ENCODE results near the gene VPS13D.
A peak's percentile ranks its signal among the peaks of the same experiment; 100 is the strongest.

Gene VPS13D

DNA sequence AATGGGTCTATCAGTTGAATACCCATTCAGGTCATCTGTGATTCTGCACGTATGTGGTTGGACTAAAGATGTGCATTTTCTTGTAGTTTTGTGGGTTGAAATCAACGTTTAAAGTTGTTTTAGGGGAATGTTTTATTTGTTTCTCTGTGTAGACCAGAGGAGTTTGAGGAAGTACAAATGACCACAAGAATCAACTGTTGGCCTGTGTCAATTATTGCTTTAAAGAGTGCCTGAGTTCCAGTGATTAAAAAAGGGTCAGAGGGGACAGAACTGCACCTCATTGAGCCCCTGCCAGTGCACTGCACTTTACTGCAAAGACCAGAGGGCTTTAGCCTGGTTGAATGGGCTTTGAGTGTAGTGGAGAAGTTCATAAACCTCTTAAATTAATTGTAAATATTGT lies 190.3 kb downstream of the VPS13D start:
- DNase-seq (ENCODE audit: low read depth, low spot score), result no peak

DNA sequence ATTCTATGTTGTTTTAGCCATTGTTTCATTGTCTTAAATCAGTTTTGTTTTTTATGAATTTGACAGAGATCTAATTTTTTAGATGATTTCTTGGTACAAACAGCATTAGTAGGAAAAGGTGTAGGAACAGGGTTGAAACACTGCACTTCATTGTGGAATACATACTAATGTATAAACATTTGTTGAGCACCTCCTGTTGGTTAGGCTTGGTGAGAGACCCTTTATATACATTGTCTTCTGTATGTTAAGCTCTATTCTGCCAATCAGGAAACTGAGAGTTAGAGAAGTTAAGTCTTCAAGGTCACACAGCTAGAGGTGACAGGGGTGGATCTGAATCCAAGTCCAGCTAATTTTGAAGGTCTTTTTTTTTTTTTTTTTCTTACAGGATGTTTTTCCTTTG lies 192.7 kb downstream of the VPS13D start:
- DNase-seq (ENCODE audit: low read depth, low spot score), result no peak

DNA sequence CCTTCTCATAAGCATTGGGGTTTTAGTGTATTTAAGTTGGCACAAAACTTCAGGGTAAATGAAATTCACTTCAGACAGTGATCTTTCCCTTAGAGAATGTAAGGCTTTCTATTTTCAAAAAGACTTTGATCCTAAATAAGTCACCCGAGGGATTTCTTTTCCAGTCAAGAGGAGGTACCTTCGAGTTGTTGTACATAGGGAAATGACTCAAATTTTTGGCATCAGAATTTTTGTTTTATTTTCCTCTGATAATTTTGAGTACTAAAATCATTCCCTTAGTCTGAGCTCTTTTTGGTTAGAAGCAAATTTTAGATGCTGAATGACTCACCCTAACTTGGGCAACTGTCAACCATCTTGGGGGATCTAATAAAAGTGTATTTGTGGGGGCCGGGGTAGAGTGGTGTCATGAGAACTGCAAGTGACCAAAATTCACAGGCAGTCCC lies 194.3 kb downstream of the VPS13D start:
- no peak for DNase-seq (ENCODE audit: low read depth, low spot score)

DNA sequence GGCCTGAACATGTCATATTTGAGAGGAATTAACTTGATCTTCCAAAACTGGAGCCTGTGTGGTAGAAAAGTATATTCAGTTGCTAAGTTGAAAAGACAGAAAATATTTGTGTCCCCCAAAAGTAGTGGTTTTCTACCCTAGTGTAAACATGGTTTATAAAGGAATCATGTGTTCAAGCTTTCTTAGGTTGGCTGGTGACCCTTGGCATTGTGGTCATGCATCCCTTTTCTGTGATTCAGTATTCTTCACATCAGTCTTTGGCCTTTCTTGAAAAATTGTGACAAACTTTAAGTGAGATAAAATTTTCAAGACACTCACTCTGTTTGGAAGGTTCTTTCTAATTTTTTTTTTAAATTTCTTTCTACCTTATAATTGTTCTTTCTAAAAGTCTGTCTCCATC lies 195.0 kb downstream of the VPS13D start:
- DNase-seq (ENCODE audit: low read depth, low spot score), result no peak

DNA sequence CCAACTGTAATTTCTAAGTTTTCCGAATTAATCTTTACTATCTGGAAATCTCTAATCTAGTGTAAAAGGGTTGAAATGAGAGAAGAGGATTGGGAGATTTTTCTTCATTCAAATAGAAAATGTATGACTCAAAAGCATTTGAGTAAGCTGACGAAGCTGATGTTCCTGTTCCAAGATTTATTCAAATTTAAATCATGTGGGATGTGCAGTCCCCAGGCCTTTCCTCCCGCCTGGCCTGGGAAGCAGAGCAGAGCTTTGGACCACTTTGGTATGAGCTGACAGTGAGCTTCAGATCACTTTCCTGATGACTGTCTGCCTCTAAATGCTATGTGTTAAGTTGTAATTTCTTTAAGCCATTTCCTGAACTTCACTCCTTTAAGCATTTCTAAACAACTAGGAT lies 196.2 kb downstream of the VPS13D start:
- no peak for DNase-seq (ENCODE audit: low read depth, low spot score)

DNA sequence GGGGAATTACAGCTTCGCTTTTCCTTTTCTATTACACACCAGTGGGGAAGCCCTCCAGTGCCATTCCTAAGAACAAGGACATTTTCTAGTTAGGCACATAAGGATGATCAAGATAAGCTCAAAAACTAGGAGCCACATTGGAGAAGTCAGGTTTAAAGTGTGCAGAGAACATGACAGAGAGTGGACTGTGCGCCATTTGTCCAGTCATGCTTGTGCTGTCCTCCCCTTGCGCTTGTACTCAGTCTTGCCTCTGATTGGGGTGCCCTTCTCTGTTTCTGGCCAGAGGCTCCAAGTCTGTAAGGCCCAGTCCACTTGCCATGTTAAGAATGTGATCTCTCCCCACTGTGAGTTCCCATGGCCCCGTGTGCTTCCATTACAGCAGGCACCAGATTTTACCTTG lies 198.5 kb downstream of the VPS13D start:
- DNase-seq (ENCODE audit: low read depth, low spot score), result no peak

DNA sequence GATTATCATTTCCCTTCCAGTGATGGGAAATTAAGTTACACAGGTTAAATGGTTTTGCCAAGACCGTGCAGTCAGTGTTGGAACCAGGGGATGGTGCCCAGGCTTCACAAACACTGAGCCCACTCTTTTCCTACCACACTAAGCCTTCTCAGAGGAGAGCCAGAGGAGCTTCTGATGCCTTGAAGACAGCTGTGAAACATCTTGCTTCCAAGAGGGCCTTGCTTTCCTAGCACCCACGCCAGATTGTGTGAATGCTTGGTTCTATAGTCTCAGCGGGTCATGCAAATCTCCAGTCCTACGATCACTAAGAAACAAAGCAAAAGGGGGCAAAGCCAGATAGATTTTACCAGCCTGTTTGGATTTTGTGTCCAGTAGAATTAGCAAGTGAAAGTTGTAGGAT lies 200.7 kb downstream of the VPS13D start:
- no peak for DNase-seq (ENCODE audit: low read depth, low spot score)

DNA sequence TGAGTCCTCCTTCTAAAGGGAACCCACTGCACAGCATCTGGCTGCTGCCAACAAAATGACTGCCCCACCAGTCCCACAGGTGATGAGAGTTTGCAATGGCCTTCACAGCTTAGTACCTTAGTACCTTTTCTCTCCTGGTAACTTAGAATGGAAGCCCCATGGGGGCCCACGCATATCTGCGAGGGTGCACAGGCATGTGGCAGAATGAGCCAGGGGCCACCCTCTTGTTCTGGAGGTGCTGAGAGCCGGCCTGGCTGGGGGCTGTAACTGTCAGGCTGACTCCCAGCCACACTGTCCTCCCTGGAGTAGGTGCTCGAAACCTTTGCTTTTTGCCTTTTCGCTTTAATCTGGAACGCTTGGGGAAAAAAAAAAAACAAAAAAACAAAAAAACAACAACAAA lies 203.1 kb downstream of the VPS13D start:
- no peak for DNase-seq (ENCODE audit: low read depth, low spot score)

DNA sequence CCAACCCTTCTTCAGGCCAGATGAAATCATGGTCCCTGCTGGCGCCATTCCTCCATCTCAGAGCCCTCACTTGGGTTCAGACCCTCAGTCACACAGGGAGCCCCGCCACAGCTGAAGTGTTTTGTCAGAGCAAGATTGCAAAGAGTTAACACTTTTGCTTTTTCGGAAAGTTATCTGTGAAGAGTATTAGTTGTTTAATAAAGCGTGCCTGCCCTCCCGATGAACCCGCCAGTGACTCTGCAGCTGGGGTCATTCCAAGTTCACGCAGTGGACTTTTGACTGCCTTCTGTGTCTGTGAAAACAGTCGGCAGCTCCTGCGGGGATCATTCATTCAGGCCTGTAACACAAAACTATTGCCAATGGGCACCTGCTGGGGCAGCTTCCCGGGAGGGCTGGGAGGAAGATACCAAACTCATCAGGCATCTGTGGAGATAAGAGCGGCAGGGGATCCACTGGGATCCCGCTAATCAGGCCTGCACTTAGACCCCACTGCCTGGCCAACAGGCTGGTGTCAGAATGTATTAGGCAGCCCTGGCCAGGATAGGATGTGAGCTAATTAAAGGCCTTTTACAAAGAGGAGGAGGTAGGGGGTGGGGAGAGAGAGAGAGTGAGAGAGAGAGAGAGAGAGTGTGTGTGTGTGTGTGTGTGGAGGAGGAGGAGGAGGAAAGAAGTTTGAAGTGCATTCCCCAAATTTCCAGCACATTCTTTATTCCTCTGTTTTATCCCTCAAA lies 203.7 kb downstream of the VPS13D start:
- DNase-seq (ENCODE audit: low read depth, low spot score), result peak; percentile 72

DNA sequence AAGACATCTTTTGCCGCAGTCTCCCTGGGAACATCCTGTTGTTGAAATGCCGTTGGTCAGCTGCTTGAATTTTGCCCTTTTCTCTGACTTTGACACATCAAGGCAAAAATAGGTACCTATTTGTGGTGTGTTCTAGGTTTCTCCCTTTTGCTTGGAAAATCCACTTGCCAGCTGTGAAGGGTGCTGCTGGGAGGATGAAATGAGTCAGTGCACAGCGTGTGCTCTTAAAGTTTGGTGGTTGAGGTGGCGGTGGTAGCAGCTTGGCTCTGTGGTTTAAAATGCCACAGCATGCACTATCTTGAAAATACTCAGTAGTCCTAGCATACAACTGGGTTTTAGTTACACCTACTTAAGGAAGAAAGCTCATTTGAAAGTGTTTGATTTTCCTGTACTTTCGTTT lies 204.3 kb downstream of the VPS13D start:
- DNase-seq (ENCODE audit: low read depth, low spot score), result no peak

DNA sequence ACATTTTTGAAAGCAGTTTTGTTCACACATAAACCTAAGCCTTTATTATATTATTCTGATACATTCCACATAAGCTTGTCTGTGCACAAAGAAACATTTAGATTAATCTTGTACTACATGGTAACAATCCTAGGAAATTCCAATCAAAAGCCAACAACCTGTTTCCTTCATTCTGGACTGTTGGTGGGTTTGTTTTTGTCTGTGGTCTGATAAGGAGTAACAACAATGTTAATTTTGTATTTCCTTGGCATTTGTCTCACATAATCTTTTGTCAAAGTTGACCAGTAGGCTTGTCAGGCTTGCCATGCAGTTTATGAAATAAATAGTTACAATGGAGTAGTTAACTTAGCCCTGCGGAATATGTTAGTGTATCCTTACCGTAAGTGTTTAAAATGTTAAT lies 204.9 kb downstream of the VPS13D start:
- no peak for DNase-seq (ENCODE audit: low read depth, low spot score)

DNA sequence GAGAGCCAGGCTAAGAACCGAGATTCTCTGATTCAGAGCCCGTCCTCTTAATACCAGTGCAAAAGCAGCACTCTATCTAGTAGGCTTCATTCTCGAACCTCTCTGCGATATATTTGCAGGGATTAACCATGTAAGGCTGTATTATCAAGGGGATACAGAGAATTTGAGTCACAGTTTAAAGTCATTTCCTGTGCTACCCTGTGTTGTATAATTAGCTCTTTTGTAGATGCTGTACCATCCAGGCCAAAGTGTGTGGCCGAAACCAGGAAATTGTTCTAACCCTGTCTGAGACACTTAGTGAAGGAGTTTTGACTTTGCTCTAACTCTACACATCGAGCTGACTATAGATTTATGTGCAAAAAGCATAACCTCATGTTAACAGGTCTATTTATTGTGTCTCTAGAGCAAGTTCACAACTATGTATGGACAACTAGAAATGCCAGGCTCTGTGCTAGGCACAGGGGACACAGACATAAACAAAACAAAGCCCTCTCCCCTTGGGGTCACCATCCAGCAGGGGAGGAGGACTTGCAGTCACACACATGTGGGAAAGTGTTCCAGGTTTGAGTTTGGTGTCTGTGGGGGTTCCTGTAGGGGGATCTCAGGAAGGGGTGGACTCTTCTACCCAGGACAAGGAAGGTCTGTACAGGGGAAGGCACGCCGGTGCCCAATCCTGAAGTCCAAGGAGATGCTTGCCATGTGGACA lies 206.0 kb downstream of the VPS13D start:
- no peak for DNase-seq (ENCODE audit: low read depth, low spot score)

DNA sequence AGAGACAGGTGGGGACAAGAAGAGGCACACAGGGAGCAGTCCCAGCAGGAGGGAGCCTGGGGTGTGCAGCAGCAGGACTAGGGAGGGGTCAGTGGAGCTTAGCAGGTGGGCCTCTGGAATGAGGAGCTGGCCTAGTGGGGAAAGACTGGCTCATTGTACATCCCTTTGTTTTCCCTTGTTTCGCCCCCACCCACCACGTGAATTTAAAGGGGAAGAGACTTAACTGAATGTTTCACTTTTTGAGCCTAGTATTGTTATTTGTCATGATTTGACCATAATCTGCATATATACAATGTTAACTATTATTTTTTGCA lies 206.5 kb downstream of the VPS13D start:
- DNase-seq (ENCODE audit: low read depth, low spot score), result no peak

DNA sequence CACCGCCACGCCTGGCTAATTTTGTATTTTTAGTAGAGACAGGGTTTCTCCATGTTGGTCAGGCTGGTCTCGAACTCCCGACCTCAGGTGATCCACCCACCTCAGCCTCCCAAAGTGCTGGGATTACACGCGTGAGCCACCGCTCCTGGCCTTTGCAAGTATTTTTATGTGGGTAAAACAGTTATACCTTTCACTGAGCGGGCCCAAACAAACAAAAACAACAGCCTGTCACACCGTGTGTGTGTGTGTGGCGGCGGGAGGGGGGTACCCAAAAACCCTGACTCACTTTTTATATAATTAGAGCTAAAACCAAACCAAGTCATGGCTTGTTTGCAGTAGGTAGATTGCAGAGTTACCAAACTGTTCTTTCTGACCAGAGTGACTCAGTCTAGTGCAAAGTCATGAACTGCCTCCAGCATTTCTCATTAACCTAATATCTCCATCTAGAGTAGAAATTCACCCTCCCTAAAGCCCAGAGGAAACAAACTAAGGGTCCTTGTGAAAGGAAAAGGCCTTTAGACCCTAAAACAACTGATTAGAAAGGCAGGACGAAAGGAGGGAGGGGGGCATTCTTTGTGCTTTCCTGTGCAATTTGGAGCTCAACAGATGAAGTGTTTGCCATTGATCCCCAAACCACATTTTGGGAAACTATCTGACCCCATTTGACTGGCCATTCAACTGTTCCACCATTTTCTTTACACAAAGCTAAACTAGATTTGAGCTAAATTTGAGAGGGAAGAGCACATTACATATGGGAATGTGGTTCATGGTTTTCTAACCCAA lies 207.2 kb downstream of the VPS13D start:
- DNase-seq (ENCODE audit: low read depth, low spot score), result no peak

DNA sequence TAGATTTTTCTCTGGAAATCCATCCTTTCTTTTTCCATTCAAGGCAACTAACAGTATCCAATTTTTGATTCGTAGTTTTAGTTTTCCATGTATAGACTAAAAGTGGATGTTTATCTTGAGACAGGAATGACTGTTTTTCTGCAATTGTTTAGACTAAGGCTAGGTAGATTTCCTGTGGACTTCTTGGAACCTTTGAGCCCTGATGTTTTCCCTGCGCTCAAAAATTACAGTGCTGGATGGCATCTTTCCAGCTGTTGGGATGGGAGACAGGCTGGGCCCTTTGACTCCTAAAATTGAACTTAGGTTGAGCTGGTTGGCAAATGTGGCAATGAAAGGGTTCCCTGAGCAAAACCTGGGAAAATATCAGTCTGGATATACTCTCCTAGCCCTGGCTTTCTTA lies 207.8 kb downstream of the VPS13D start:
- no peak for DNase-seq (ENCODE audit: low read depth, low spot score)

DNA sequence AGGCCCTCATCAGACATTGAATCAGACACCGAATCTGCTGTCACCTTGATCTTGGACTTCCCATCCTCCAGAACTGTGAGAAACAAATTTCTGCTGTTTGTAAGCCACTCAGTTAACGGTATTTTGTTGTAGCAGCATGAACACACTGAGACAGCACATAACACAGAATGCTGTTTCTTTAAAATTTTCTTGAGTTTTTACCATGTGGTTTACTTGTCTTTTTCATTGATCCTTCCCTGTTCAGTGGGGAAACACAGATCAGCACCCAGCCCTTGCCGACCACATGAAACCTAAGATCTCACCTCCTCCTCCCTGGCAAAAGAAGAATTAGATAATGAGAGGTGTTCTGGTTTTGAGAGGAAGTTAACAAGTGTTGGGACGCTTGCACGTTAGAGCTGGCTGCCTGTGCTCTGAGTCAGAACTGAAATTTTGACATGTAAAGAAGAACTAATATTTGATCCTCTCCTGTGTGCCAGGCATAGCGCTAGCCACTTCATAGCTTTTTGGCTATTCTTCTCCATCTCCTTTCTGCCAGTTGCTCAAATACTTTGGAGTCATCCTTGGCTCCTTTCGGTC lies 208.6 kb downstream of the VPS13D start:
- DNase-seq (ENCODE audit: low read depth, low spot score), result no peak

DNA sequence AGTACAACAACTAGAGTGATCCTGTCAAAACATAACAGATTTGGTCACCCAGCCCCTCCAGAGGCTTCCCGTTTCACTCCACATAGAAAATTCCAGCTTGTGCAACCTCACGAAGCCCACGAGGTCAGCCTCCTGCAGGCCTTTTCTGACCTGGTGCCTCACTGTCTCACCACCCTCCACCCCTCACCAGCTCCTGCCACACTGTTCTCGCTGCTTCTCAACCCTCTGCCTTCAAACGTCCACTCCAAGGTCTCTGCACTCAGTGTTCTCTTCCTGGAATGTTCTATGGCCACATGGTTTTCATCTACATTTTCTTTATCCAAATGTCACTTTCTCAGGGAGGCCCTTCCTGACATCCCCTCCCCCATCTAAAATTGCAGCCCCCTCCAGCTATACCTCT lies 209.2 kb downstream of the VPS13D start:
- no peak for DNase-seq (ENCODE audit: low read depth, low spot score)

DNA sequence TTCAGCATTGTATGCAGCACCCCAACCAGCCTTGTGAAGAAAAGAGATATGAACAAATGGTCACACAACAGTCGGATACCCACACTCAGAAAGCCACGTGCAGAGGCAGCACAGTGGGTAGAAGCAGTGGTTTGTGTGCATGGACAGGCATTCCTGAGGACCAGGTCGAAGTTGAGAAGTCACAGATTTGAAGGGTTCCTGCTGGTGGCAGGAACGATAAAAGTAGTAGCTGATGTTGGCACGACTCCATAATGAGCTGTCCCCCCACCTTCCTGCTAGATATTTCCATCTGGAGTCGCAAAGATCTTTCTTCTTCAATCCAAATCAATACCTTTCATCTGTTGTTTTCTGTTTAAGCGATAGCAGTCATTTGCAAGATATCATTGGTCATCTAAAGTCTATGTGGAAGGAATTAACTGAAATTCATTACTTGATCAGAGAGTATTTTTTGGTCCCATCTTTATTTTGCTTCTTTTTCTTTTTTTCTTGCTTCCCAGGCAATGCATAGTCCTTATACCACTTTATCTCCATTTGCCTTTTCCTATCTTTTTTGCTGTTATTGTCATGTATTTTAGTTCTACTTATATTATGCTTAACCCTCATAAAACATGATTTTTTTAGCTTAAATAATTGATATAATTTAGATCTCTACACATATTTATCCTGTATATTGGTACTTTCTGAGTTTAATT lies 211.7 kb downstream of the VPS13D start:
- no peak for DNase-seq (ENCODE audit: low read depth, low spot score)

DNA sequence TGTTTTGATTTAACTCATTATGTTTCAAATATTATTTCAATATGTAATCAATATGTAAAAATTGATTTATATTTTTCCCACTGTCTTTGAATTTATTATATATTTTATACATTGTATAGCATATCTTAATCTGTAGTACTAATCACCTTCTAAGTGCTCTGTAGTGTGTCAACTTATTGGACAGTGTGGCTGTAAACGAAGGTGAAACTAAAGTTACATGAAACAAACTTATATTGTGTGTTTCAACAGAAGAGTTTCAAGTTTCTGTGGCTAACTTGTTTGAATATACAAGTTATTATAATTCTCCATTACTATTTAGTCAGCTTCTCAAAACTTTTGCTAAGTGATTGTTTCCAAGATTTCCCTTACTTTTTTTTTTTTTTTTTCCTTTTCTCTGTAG lies 212.4 kb downstream of the VPS13D start:
- no peak for DNase-seq (ENCODE audit: low read depth, low spot score)

DNA sequence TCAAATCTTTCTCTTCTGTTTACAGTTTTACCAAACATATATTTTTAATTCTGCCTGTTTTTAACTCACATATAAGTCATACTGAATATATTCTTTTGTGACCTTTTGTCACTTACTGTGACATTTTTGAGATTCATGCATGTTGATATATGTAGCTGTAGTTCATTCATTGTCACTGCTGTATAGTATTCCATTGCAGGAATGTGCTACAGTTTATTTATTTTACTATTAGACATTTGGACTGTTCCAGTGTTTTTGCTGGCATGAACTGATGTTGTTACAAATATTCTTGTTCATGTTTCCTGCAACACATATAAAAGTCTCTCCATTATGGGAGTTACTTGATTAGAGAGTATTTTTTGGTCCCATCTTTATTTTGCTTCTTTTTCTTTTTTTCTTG lies 213.3 kb downstream of the VPS13D start:
- DNase-seq (ENCODE audit: low read depth, low spot score), result no peak

DNA sequence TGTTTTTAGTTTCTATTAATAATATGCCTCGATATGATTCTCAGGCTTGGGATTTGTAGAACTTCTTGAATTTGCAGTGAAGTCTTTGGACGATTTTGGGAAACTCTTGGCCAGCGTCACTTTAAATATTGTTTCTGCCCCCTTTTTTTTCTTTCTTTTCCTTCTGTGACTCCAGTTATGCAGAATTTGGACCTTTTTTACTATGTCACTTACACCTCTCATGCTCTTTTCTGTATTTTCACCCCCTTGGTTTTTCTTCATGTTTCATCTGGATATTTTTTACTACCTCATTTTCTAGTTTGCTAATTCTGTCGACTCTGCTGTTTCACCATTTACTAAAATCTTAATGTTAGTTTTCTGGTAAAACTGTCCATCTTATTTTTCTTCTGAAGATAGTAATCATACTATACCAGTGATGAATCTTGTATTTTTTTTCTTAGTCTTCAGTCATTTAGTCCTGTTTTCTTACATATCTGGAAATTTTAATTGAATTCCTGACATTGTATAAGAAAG lies 214.6 kb downstream of the VPS13D start:
- no peak for DNase-seq (ENCODE audit: low read depth, low spot score)

DNA sequence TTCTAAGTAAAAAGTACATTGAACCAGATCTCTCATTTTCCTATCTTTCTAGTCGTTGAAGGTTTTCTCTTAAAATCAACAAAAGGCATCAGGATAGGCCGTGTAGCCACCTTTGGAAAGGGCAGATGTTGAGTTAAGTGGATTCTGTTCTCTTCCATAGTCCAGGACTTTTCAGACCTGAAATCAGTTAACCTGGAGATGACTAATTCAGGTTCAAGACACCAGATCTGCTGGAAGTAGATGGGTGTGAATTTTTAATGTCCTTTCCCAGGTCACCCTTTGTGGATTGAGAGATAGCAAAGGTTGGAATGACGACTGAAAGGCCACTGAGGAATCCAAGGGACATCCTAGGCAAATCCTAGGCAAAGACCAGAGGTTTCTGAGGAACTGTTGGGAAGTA lies 215.4 kb downstream of the VPS13D start:
- no peak for DNase-seq (ENCODE audit: low read depth, low spot score)

All from ELF-1 (cell line).